ENCODE data around the gene TRMT2A. TPM values are rescaled to one million over a fixed set of nuclear protein-coding genes. Genes with fewer than 3 reads are reported as not detected.
A peak's percentile ranks its signal among the peaks of the same experiment; 100 is the strongest.

The TRMT2A gene
- total and polyA plus RNA-seq, 10 of the 15 experiments (the other 5 are each of a cell fraction or from before 2014, with no cell fraction given), result 0.29 to 97.0 (median 57.9) TPM

GRCh38 chr22:20080445-20080775 is 36.6 kb downstream of the TRMT2A start:
- Histone ChIP-seq H3K9me3 (replicated peaks; ENCODE audit: control insufficient read depth, insufficient read depth, low read length) (no peaks in the 10 kb centered on the region), H3K4me2 (ENCODE audit: control insufficient read depth, insufficient read depth) (peak overlapping the region; percentile 97), H4K20me1 (ENCODE audit: control insufficient read depth, insufficient read depth) (no peaks in the 10 kb centered on the region), H3K27ac (ENCODE audit: control insufficient read depth, insufficient read depth) (peak overlapping the region; percentile 71), H3K4me3 (peak overlapping the region; percentile 93), H3K27me3 (replicated peaks in 1 of 2; ENCODE audit: control insufficient read depth in 2 of 2, insufficient read depth in 2 of 2, low read length in 1 of 2) (no peaks in the 10 kb centered on the region), H3K79me2 (ENCODE audit: control insufficient read depth, insufficient read depth, low read length) (peaks cover 54% of the 10 kb centered on the region), H2AFZ (ENCODE audit: control insufficient read depth, low read depth, low read length) (peak overlapping the region; percentile 53), H3K9ac (ENCODE audit: control insufficient read depth, insufficient read depth, low read length) (peak overlapping the region; percentile 62), H3K4me1 (ENCODE audit: control insufficient read depth, insufficient read depth, low read length) (peaks cover 8% of the 10 kb centered on the region), H3K36me3 (ENCODE audit: control insufficient read depth in 2 of 2, insufficient read depth in 2 of 2, low read length in 1 of 2) (no peaks in the 10 kb centered on the region)
- SMC1A ChIA-PET (ENCODE audit: uncharacterized antibody, unreplicated experiment), result no interaction called here
- no peak for DNase-seq (ENCODE audit: low read depth, low spot score)
- TF ChIP-seq RUNX3 (IDR thresholded peaks at IDR 0.05; ENCODE audit: low read length) (no peak), EGR1 (IDR thresholded peaks at IDR 0.05; ENCODE audit: borderline replicate concordance in 1 of 2, low read depth in 2 of 2, low read length in 2 of 2) (peak in 1 of 2 experiments; percentile 49; a peak in 1 of 3 replicates), SIN3A (IDR thresholded peaks at IDR 0.05; ENCODE audit: low read depth, low read length) (0 out of 2 replicates have a peak, but pooled peaks have one; percentile 35), ASH2L (IDR thresholded peaks at IDR 0.05; ENCODE audit: borderline replicate concordance, low read depth) (peak; percentile 17; the same call in 1 of the 2 replicates), YY1 (IDR thresholded peaks at IDR 0.05; ENCODE audit: low read depth, low read length) (peak; percentile 90)
- ATAC-seq, result peak; percentile 79
- POLR2A ChIA-PET, result no interaction called here
- in situ Hi-C loops (cut with MboI) (no loop called here), intact Hi-C loops (cut with micrococcal nuclease; ENCODE audit: unreplicated experiment) (no loop called here)
- RAD21 ChIA-PET (ENCODE audit: unreplicated experiment), result no interaction called here
- BruUV-seq (replicated peaks), result no TSS peak
- CTCF ChIA-PET, result no interaction called here
- FAIRE-seq, result no peak
- WGBS (ENCODE audit: insufficient coverage, insufficient replicate concordance, low lambda C conversion rate, missing lambda C conversion rate), result under 1% methylated on average over 16 of the region's 34 CpGs

- H3K27ac ChIP-seq (ENCODE audit: control insufficient read depth, insufficient read depth), result peak within 1 kb of the TSS; percentile 71
- H3K9ac ChIP-seq (ENCODE audit: control insufficient read depth, insufficient read depth, low read length), result peak within 1 kb of the TSS; percentile 62
- TF ChIP-seq PKNOX1 (IDR thresholded peaks at IDR 0.05) (no peak), ZBTB40 (IDR thresholded peaks at IDR 0.05; ENCODE audit: borderline replicate concordance) (no peak), NR2F1 (conservative IDR thresholded peaks at IDR 0.05) (peak; percentile 76; the same call in 1 of the 2 replicates)
Measured at GRCh38 chr22:20079745-20080444, 37.1 kb downstream of the TRMT2A start, which contains the start of gene DGCR8. TSS of gene DGCR8 (plus strand) at chr22:20080241. CDS start at chr22:20085964, 5,723 bp downstream.

More at GRCh38 chr22:20079745-20080444, 37.1 kb downstream of the TRMT2A start, which contains the start of gene DGCR8:
- H3K27me3 ChIP-seq (replicated peaks in 1 of 2; ENCODE audit: control insufficient read depth in 2 of 2, insufficient read depth in 2 of 2, low read length in 1 of 2), result no peaks in the 10 kb centered on the region
- H3K79me2 ChIP-seq (ENCODE audit: control insufficient read depth, insufficient read depth, low read length), result peaks cover 49% of the 10 kb centered on the region
- no peaks in the 10 kb centered on the region for H3K9me3 ChIP-seq (replicated peaks; ENCODE audit: control insufficient read depth, insufficient read depth, low read length)
- peak within 1 kb of the TSS; percentile 97 for H2AFZ ChIP-seq (ENCODE audit: control insufficient read depth, low read depth, low read length)
- RAD21 ChIA-PET (ENCODE audit: unreplicated experiment), result interaction anchor here (1.5 kb wide), 1 partner anchor 58 kb away, joined by 5 read pairs; no protein-coding TSS in a partner anchor
- peak within 1 kb of the TSS; percentile 97 for H3K4me2 ChIP-seq (ENCODE audit: control insufficient read depth, insufficient read depth)
- in situ Hi-C loops (cut with MboI), result no loop called here
- H3K4me3 ChIP-seq, result peak within 1 kb of the TSS; percentile 95
- H3K4me1 ChIP-seq (ENCODE audit: control insufficient read depth, insufficient read depth, low read length), result peaks cover 8% of the 10 kb centered on the region
- intact Hi-C loops (cut with micrococcal nuclease; ENCODE audit: unreplicated experiment), result loop anchor here (10.0 kb wide), 1 partner anchor 55 kb away; the partner anchor contains the start of gene TANGO2
- POLR2A ChIA-PET, result no interaction called here
- DNase-seq (ENCODE audit: low read depth, low spot score), result peak; percentile 28
- CTCF ChIA-PET, result interaction anchor here (0.9 to 1.3 kb wide), 2 partner anchors 11 to 37 kb away, joined by 3 read pairs; partner anchors contain the start of gene TRMT2A
- no peak for FAIRE-seq
- BruUV-seq (replicated peaks), result no TSS peak
- peak; percentile 89 for ATAC-seq
- no peaks in the 10 kb centered on the region for H4K20me1 ChIP-seq (ENCODE audit: control insufficient read depth, insufficient read depth)
- no peaks in the 10 kb centered on the region for H3K36me3 ChIP-seq (ENCODE audit: control insufficient read depth in 2 of 2, insufficient read depth in 2 of 2, low read length in 1 of 2)
- WGBS (ENCODE audit: insufficient coverage, insufficient replicate concordance, low lambda C conversion rate, missing lambda C conversion rate), result 1% methylated on average over 80 of the region's 100 CpGs
- SMC1A ChIA-PET (ENCODE audit: uncharacterized antibody, unreplicated experiment), result no interaction called here

Data from GM12878 (cell line).